Measurements from ENCODE around the gene TNS3. TPM values are rescaled to one million over a fixed set of nuclear protein-coding genes. Genes with fewer than 3 reads are reported as not detected.

The TNS3 gene
- total RNA-seq, 1 experiment from 2014 or later = 9.5 TPM

DNA sequence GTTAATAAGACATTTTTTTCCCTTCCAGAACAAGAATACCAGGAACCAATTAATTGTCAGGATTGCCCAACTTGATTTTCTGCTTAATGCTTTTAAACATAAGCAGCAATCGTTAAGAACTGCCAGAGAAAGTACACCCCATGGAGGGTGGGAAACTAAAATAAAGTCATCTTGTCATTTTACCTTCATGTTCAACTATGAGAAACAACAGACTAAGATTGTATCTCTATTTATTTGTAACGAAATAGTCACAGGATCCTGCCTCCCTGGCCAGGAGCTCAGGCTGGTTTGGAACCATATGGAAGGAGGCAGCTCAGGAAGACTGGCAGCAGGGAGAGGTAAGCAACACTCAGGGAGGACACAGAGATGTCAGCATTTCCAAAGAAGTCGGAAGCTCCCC lies 129.6 kb downstream of the TNS3 start:
- Histone ChIP-seq H3K23ac (ENCODE audit: insufficient read length, low read depth, low read length) (no peak overlapping the region), H3K4ac (ENCODE audit: low read depth, low read length) (no peak overlapping the region), H2BK20ac (ENCODE audit: low read depth, low read length, poor library complexity, severe bottlenecking) (no peak overlapping the region), H3K79me1 (ENCODE audit: insufficient read depth, low read depth, low read length, poor library complexity, severe bottlenecking) (no peaks in the 10 kb centered on the region), H2BK15ac (ENCODE audit: low read depth, low read length) (no peak overlapping the region), H4K8ac (replicated peaks; ENCODE audit: insufficient read length, low read depth, low read length) (no peak overlapping the region), H3K27ac (ENCODE audit: insufficient read length, low read depth, low read length) (no peak overlapping the region), H3K9me3 (ENCODE audit: control insufficient read depth, low read depth, low read length) (no peaks in the 10 kb centered on the region), H3K23me2 (ENCODE audit: insufficient read length, low read depth, low read length, poor library complexity, severe bottlenecking) (no peaks in the 10 kb centered on the region), H3K4me1 (ENCODE audit: insufficient read depth, low read length) (no peaks in the 10 kb centered on the region), H3T11ph (ENCODE audit: low read length) (no peak overlapping the region), H2BK12ac (ENCODE audit: insufficient read length, low read depth, low read length) (no peak overlapping the region), H2AFZ (ENCODE audit: low read length) (no peak overlapping the region), H4K20me1 (ENCODE audit: control insufficient read depth, insufficient read depth, insufficient read length) (no peaks in the 10 kb centered on the region), H3K56ac (ENCODE audit: insufficient read length, low read depth, low read length) (no peak overlapping the region), H3K27me3 (ENCODE audit: insufficient read depth, low read length) (no peaks in the 10 kb centered on the region), H3K14ac (ENCODE audit: insufficient read depth, low read length) (no peak overlapping the region), H3K79me2 (ENCODE audit: insufficient read depth, low read length) (no peaks in the 10 kb centered on the region), H4K91ac (ENCODE audit: insufficient read length, low read depth, low read length) (no peak overlapping the region), H2BK120ac (ENCODE audit: low read depth, low read length, poor library complexity, severe bottlenecking) (no peak overlapping the region), H3K18ac (ENCODE audit: insufficient read length, low read depth, low read length) (no peak overlapping the region), H3K9ac (ENCODE audit: extremely low read depth, insufficient read length, low read length) (no peak overlapping the region), H2AK5ac (ENCODE audit: insufficient read length, low read length) (no peak overlapping the region), H2BK5ac (ENCODE audit: insufficient read length, low read length) (no peak overlapping the region), H3K4me2 (ENCODE audit: insufficient read depth, insufficient read length, low read length) (no peak overlapping the region), H4K5ac (ENCODE audit: insufficient read length, low read depth, low read length) (no peak overlapping the region)
- H3K4me1 Mint-ChIP-seq = peaks cover 14 to 45% of the 10 kb centered on the region in 2 experiments
- no peaks in the 10 kb centered on the region for H3K36me3 Mint-ChIP-seq (ENCODE audit: insufficient read depth in 1 of 3, low read depth in 3 of 3)
- H3K27ac Mint-ChIP-seq = no peak overlapping the region
- H3K27me3 Mint-ChIP-seq (ENCODE audit: low read depth) = peaks cover 8% of the 10 kb centered on the region
- TF ChIP-seq, protein P1, sequence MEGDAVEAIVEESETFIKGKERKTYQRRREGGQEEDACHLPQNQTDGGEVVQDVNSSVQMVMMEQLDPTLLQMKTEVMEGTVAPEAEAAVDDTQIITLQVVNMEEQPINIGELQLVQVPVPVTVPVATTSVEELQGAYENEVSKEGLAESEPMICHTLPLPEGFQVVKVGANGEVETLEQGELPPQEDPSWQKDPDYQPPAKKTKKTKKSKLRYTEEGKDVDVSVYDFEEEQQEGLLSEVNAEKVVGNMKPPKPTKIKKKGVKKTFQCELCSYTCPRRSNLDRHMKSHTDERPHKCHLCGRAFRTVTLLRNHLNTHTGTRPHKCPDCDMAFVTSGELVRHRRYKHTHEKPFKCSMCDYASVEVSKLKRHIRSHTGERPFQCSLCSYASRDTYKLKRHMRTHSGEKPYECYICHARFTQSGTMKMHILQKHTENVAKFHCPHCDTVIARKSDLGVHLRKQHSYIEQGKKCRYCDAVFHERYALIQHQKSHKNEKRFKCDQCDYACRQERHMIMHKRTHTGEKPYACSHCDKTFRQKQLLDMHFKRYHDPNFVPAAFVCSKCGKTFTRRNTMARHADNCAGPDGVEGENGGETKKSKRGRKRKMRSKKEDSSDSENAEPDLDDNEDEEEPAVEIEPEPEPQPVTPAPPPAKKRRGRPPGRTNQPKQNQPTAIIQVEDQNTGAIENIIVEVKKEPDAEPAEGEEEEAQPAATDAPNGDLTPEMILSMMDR (conservative IDR thresholded peaks at IDR 0.05) = no peak
- H3K9me3 Mint-ChIP-seq = no peaks in the 10 kb centered on the region
- DNase-seq = no peak
- no peak overlapping the region for H3K4me3 Mint-ChIP-seq
- WGBS (ENCODE audit: extremely low coverage, insufficient read length, low lambda C conversion rate) = no CpG with 5 or more reads among the region's 3 CpGs
